Tibial nerve (tissue), 4 donors: Measurements from ENCODE around the gene ZNF609.

ENCODE experiments used
- CTCF ChIP-seq, 5 experiments: fragments of 200-600 bp in 3 of 5; fragments of 450-650 bp in 2 of 5; sonication (generic) in 3 of 5; IDR thresholded peaks; one replicate each; pipeline ENCODE4 v1.5.1; 2016 to 2019; ENCODE audit warnings: antibody characterized with exemption in 5 of 5, mild to moderate bottlenecking in 3 of 5, moderate library complexity in 2 of 5
- EP300 ChIP-seq, 2 donors: sonication (generic); formaldehyde crosslinking; IDR thresholded peaks; one replicate each; pipeline ENCODE4 v1.6.1; 2017; ENCODE audit warnings: antibody characterized with exemption in 2 of 2, mild to moderate bottlenecking in 1 of 2
- POLR2A ChIP-seq, 2 donors: fragments of 450-650 bp; IDR thresholded peaks; one replicate each; pipeline ENCODE4 v1.6.1; 2017; ENCODE audit warnings: antibody characterized with exemption in 2 of 2, mild to moderate bottlenecking in 2 of 2, moderate library complexity in 2 of 2

DNA sequence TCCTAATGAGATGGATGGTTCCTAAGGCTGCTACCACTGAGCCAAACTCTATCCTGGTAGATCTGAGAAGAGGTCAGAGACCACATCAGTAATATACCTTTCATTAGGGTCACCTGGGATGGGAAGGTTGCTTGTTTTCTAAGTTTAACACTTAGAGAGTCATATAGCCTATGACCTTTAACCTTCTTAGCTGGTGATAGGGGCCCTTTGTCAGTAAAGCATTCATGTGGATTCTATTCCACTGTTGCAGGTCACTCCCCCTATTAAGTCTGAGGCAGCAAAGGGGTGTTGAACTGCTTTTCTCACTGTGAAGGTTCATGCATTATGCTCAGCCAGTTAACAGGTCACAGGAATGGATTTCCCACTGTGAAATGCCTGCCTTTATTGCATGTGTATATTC is 6.1 kb upstream of the ZNF609 start:
- TF ChIP-seq POLR2A (IDR thresholded peaks at IDR 0.05) (no peak), CTCF (IDR thresholded peaks at IDR 0.05) (no peak), EP300 (IDR thresholded peaks at IDR 0.05) (no peak)
